H1 (cell line): ENCODE measurements around the gene GRIPAP1. TPM values are rescaled to one million over a fixed set of nuclear protein-coding genes. Genes with fewer than 3 reads are reported as not detected.

Experiments used
- CHD2 ChIP-seq: IDR thresholded peaks from 2 replicates; pipeline ENCODE4 v1.6.1; 2012; ENCODE audit warnings: low read length, improper control_type of control experiment
- CREB1 ChIP-seq: IDR thresholded peaks from 2 replicates; pipeline ENCODE4 v1.6.1; 2012; ENCODE audit warnings: inconsistent platforms
- JUN ChIP-seq: IDR thresholded peaks from 2 replicates; pipeline ENCODE4 v1.6.1; 2011; ENCODE audit warnings: low read depth, mild to moderate bottlenecking, improper control_type of control experiment, low read length
- KDM5A ChIP-seq: fragments of 200-600 bp; IDR thresholded peaks from 2 replicates; pipeline ENCODE4 v1.7.1; 2012; ENCODE audit warnings: mild to moderate bottlenecking, low read length, inconsistent platforms, mixed read lengths
- POLR2A ChIP-seq, 2 experiments: IDR thresholded peaks; 1 replicate in 1 of 2; 2 replicates in 1 of 2; pipeline ENCODE4 v1.6.1; 2011; ENCODE audit warnings: low read depth in 2 of 2, low read length in 2 of 2, mild to moderate bottlenecking in 2 of 2; ENCODE audit errors: control extremely low read depth in 1 of 2
- POU5F1 ChIP-seq: IDR thresholded peaks from 2 replicates; pipeline ENCODE4 v1.6.1; 2011; ENCODE audit warnings: low read depth, mild to moderate bottlenecking, low read length, moderate library complexity
- polyA plus RNA-seq, 7 experiments: library from polyadenylated mRNA; depleted of rRNA in 3 of 7; stranded (reverse) in 5 of 7; unstranded in 2 of 7; fragments of >200 nt in 5 of 7; fragments of 200-250 nt in 2 of 7; gene quantifications; 1 replicate in 5 of 7; 2 replicates in 1 of 7; 4 replicates in 1 of 7; pipeline versions ENCODE4 v1.2.1 to v1.2.3, GENCODE V29; 2011 to 2013; ENCODE audit warnings: missing spikeins in 2 of 7, mixed read lengths in 2 of 7
- total RNA-seq: library from RNA; stranded (reverse); fragmentation: NEBNext Ultra II Directional; extraction: Animal tissue kit (Norgen Biotek cat#: 25700); gene quantifications from 2 replicates; pipeline ENCODE4 v1.2.1, GENCODE V29; 2021

The GRIPAP1 gene
- total and polyA plus RNA-seq, 2 of the 8 experiments (the other 6 are each of a cell fraction or from before 2014, with no cell fraction given), result 21.6 to 55.9 TPM

DNA sequence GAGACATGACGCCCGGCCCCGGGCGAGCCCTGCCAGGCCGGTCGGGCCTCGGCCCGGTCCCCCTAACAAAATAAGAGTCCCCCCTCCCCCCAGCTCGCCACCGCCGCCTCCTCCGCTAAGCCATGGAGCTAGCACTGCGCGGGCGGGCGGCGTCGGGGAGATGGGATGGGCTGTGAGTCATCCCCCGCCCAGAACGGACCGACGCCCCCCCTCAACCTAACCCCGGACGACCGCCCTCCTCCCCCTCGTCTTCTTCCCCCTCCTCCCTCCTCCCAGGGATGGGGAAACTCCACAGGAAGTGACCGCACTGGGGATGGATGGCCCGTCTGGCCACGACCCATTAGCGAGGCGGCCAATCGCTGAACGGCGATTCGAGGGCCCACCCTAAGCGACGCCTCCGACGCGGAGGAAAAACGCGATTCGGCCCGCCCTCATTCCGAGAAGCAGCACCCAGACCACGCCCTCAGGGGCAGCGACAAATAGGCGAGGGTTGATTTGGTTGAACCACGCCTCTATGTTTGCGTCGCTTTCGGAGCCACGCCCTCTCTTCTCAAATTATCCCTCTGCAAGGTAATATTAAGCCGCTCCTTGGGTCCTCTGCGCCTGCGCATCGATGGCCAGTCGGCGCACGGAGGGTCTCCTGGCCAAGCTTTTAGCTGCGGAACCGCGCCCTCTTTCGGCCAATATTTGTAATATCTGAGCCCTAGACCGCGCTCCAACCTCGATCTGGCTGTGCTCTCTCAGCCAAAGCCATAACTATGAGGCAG lies 41.3 kb upstream of the GRIPAP1 start, which contains the start of gene TFE3 (continued):
- TF ChIP-seq CREB1 (peak; percentile 74), CHD2 (no peak), POU5F1 (no peak), KDM5A (no peak), JUN (no peak), POLR2A (IDR thresholded peaks at IDR 0.05; ENCODE audit: control extremely low read depth in 1 of 2, low read depth in 2 of 2, low read length in 2 of 2) (no peak)
- TF ChIP-seq, all 59 proteins: peak for 11
